ENCODE data around the gene SGTA. TPM values are rescaled to one million over a fixed set of nuclear protein-coding genes. Genes with fewer than 3 reads are reported as not detected.

Gene SGTA
- total and polyA plus RNA-seq, 2 of the 13 experiments (the other 11 are each of a cell fraction or from before 2014, with no cell fraction given) = 43.9 to 47.4 TPM

- Histone ChIP-seq H3K9me3 (ENCODE audit: low read length) (no peaks in the 10 kb centered on the region), H3K79me2 (ENCODE audit: insufficient read depth, low read length) (no peaks in the 10 kb centered on the region), H3K4me1 (ENCODE audit: insufficient read depth, low read length) (peaks cover 42% of the 10 kb centered on the region), H3K36me3 (replicated peaks in 1 of 2; ENCODE audit: control insufficient read depth in 1 of 2, insufficient read depth in 2 of 2, low read length in 2 of 2) (no peaks in the 10 kb centered on the region), H3K27me3 (ENCODE audit: control insufficient read depth in 1 of 2, insufficient read depth in 2 of 2, low read length in 2 of 2) (peaks cover 24 to 61% of the 10 kb centered on the region in 2 experiments), H3K27ac (ENCODE audit: extremely low read length, insufficient read depth, low read length) (no peak overlapping the region), H3K9ac (ENCODE audit: insufficient read depth, low read depth, low read length) (no peak overlapping the region), H3K4me3 (replicated peaks in 1 of 3; ENCODE audit: insufficient read depth in 1 of 3, low read depth in 2 of 3, low read length in 3 of 3) (peak overlapping the region in 1 of 3 experiments; percentile 6; a peak in 1 of 6 replicates), H2AFZ (ENCODE audit: low read length) (no peak overlapping the region), H4K20me1 (ENCODE audit: insufficient read depth, low read length) (no peaks in the 10 kb centered on the region), H3K4me2 (ENCODE audit: low read depth, low read length) (peak overlapping the region; percentile 34)
- DNase-seq (ENCODE audit: low spot score) (no peak), ATAC-seq (peak; percentile 14), FAIRE-seq (no peak)
- intact Hi-C loops (cut with micrococcal nuclease; ENCODE audit: unreplicated experiment) (no loop called here), in situ Hi-C loops (cut with HindIII; ENCODE audit: extremely low pct_ligation_motif_present, low pct_unique_long_range_greater_than_20kb) (no loop called here)
- POLR2A ChIA-PET = interaction anchor here (1.4 to 2.0 kb wide), 2 partner anchors 16 to 19 kb away, joined by 4 to 7 read pairs; no protein-coding TSS in a partner anchor
- 11% methylated on average over 6 of the region's 28 CpGs for WGBS (ENCODE audit: low lambda C conversion rate)
- no TSS peak for BruUV-seq (replicated peaks)
- CTCF ChIA-PET (ENCODE audit: low intra/inter-chr PET ratio, low total read pairs) = no interaction called here
- no peak for TF ChIP-seq ZFP1 (CRISPR knock-in tag; IDR thresholded peaks at IDR 0.05)
- no peak for TF ChIP-seq AGO1 (IDR thresholded peaks at IDR 0.05; ENCODE audit: low read depth, low read length, poor library complexity, severe bottlenecking)
- no peak for TF ChIP-seq SNAPC5 (CRISPR knock-in tag; IDR thresholded peaks at IDR 0.05; ENCODE audit: borderline replicate concordance)
- no peak for TF ChIP-seq NCOA2 (CRISPR knock-in tag; IDR thresholded peaks at IDR 0.05)
- no peak for TF ChIP-seq ZNF646 (CRISPR knock-in tag; IDR thresholded peaks at IDR 0.05)
- TF ChIP-seq STAT5B (CRISPR knock-in tag; IDR thresholded peaks at IDR 0.05) = no peak
- no peak for TF ChIP-seq FIP1L1 (IDR thresholded peaks at IDR 0.05; ENCODE audit: borderline replicate concordance, insufficient read depth, low read depth, low read length)
- no peak for TF ChIP-seq ZNF430 (CRISPR knock-in tag; IDR thresholded peaks at IDR 0.05)
- 0 out of 2 replicates have a peak, but pooled peaks have one; percentile 21 for TF ChIP-seq PCBP1 (IDR thresholded peaks at IDR 0.05; ENCODE audit: borderline replicate concordance, low read depth, low read length)
- peak; percentile 94 for TF ChIP-seq ATF7 (IDR thresholded peaks at IDR 0.05)
- TF ChIP-seq ATF7 (CRISPR knock-in tag; IDR thresholded peaks at IDR 0.05) = no peak
- TF ChIP-seq AGO2 (optimal IDR thresholded peaks at IDR 0.05; ENCODE audit: low read depth, low read length) = no peak
- TF ChIP-seq PRMT3 (CRISPR knock-in tag; IDR thresholded peaks at IDR 0.05; ENCODE audit: borderline replicate concordance, low read depth) = no peak
- TF ChIP-seq ZNF839 (CRISPR knock-in tag; IDR thresholded peaks at IDR 0.05; ENCODE audit: borderline replicate concordance) = no peak
Measured at GRCh38 chr19:2722541-2723344, 60.3 kb downstream of the SGTA start.

All from HepG2 (cell line).